ENCODE data around the gene POLR1A. TPM values are rescaled to one million over a fixed set of nuclear protein-coding genes. Genes with fewer than 3 reads are reported as not detected.

The POLR1A gene
- total and polyA plus RNA-seq, 12 donors, result 3.9 to 25.8 (median 20.8) TPM

GRCh38 chr2:86023366-86023712 lies 82.3 kb downstream of the POLR1A start:
- H3K36me3 ChIP-seq, result peaks cover 0 to 39% (median 20%) of the 10 kb centered on the region in 9 donors
- no peak overlapping the region for H3K4me3 ChIP-seq
- no peak overlapping the region for H3K27ac ChIP-seq
- peaks cover 0 to 23% (median 0%) of the 10 kb centered on the region in 7 donors for H3K27me3 ChIP-seq
- peaks cover 8 to 37% (median 20%) of the 10 kb centered on the region in 9 donors for H3K4me1 ChIP-seq
- intact Hi-C loops (cut with DNase I), result no loop called here
- WGBS, 2 donors, result 97% methylated on average over 2 of the region's 2 CpGs
- TF ChIP-seq, protein P1, sequence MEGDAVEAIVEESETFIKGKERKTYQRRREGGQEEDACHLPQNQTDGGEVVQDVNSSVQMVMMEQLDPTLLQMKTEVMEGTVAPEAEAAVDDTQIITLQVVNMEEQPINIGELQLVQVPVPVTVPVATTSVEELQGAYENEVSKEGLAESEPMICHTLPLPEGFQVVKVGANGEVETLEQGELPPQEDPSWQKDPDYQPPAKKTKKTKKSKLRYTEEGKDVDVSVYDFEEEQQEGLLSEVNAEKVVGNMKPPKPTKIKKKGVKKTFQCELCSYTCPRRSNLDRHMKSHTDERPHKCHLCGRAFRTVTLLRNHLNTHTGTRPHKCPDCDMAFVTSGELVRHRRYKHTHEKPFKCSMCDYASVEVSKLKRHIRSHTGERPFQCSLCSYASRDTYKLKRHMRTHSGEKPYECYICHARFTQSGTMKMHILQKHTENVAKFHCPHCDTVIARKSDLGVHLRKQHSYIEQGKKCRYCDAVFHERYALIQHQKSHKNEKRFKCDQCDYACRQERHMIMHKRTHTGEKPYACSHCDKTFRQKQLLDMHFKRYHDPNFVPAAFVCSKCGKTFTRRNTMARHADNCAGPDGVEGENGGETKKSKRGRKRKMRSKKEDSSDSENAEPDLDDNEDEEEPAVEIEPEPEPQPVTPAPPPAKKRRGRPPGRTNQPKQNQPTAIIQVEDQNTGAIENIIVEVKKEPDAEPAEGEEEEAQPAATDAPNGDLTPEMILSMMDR (IDR thresholded peaks at IDR 0.05), result no peak
- H3K9me3 ChIP-seq, result no peaks in the 10 kb centered on the region
- no peak for DNase-seq
- no peak for ATAC-seq

DNA sequence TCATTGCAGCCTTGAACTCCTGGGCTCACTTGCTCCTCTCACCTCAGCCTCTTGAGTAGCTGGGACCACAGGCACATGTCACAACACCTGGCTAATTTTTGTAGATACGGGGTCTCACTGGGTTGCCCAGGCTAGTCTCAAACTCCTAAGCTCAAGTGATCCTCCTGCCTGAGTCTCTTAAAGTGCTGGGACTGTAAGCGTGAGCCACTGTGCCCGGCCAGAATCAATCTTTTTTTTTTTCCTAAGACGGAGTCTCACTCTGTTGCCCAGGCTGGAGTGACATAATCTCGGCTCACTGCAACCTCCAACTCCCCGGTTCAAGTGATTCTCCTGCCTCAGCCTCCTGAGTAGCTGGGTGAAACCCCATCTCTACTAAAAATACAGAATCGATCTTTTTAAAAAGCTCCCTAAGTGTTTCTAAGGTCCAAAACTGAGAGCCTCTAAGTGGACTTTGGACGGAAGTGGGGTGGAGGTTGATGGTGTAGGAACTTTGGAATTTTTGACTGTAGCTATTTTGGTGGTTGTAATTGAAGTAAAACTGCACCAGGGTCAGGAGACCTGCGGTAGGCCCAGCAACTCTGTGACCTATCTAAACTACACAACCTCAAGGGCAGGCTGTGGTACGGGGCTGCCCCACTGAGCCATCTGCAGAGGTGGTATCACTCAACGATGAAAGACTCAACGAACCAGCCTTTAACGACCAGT lies 82.9 kb downstream of the POLR1A start:
- DNase-seq (no peak), ATAC-seq (no peak)
- Histone ChIP-seq H3K9me3 (no peaks in the 10 kb centered on the region), H3K4me1 (peaks cover 6 to 36% (median 19%) of the 10 kb centered on the region in 9 donors), H3K4me3 (no peak overlapping the region), H3K27ac (no peak overlapping the region), H3K27me3 (peaks cover 0 to 28% (median 3%) of the 10 kb centered on the region in 7 donors), H3K36me3 (peaks cover 0 to 35% (median 18%) of the 10 kb centered on the region in 9 donors)
- TF ChIP-seq, protein P1 (IDR thresholded peaks at IDR 0.05), result no peak
- intact Hi-C loops (cut with DNase I), result no loop called here
- 93 to 96% methylated on average over 13 of the region's 13 CpGs for WGBS, 2 donors

- Histone ChIP-seq H3K36me3 (peaks cover 0 to 24% (median 8%) of the 10 kb centered on the region in 9 donors), H3K4me1 (peaks cover 6 to 36% (median 16%) of the 10 kb centered on the region in 9 donors), H3K27ac (peak overlapping the region in 1 of 10 donors; percentile 6), H3K4me3 (no peak overlapping the region), H3K9me3 (no peaks in the 10 kb centered on the region), H3K27me3 (peaks cover 0 to 37% (median 11%) of the 10 kb centered on the region in 7 donors)
- ATAC-seq (peak in 5 of 8 donors; percentile 5 to 27 (median 17)), DNase-seq (no peak)
- intact Hi-C loops (cut with DNase I), result no loop called here
- TF ChIP-seq, protein P1 (IDR thresholded peaks at IDR 0.05), result no peak
- 95% methylated on average over 12 of the region's 12 CpGs for WGBS, 2 donors
Observed at GRCh38 chr2:86021396-86022378, 84.0 kb downstream of the POLR1A start.

DNA sequence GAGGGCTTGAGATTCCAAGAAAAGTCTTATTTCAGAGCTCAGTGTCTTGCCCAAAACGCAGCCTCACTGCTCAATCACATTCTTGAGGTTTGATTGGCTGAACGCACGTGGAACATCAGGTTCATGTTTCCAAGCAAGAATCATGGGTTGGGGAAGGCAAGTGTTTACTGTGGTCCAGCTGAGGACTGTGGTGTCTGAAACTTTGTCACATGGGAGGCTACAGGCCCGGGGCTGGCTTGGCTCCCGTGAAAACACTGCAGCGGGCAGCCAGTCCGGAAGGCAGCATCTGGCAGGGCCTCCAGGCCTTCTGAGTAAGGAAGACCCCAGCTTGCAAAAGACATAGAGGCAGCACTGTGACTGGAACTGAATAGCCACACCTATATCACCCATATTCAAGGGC lies 84.7 kb downstream of the POLR1A start:
- peaks cover 6 to 34% (median 16%) of the 10 kb centered on the region in 9 donors for H3K4me1 ChIP-seq
- intact Hi-C loops (cut with DNase I), result no loop called here
- 43% methylated on average over 7 of the region's 7 CpGs for WGBS, 2 donors
- DNase-seq (peak in 1 of 2 donors; percentile 71), ATAC-seq (peak; percentile 43 to 85 (median 57))
- H3K36me3 ChIP-seq, result peaks cover 0 to 16% (median 2%) of the 10 kb centered on the region in 9 donors
- peak overlapping the region in 3 of 10 donors; percentile 2 to 10 (median 6) for H3K27ac ChIP-seq
- TF ChIP-seq, protein P1 (IDR thresholded peaks at IDR 0.05), result no peak
- H3K4me3 ChIP-seq, result no peak overlapping the region
- peaks cover 0 to 41% (median 14%) of the 10 kb centered on the region in 7 donors for H3K27me3 ChIP-seq
- H3K9me3 ChIP-seq, result no peaks in the 10 kb centered on the region
